H1 (cell line): ENCODE data around the gene GBP5. TPM values are rescaled to one million over a fixed set of nuclear protein-coding genes. Genes with fewer than 3 reads are reported as not detected.
"Not testable (repeated sequence)": the region's sequence is repeated elsewhere in the genome, so short reads cannot be mapped to it uniquely, and the experiment has no call there.

Experiments used
- CTCF ChIA-PET: fragments of 300-600 bp; sonication (Branson Sonifier 250); formaldehyde crosslinking; loops from one replicate; lab custom pipeline; 2021; ENCODE audit not compliant: partially characterized antibody; lab: Charles Lee
- POLR2A ChIA-PET: fragments of 300-600 bp; sonication (Branson Sonifier 250); formaldehyde crosslinking; loops from one replicate; lab custom pipeline; 2021; ENCODE audit warnings: inconsistent platforms; ENCODE audit not compliant: partially characterized antibody; lab: Charles Lee
- DNase-seq, 2 experiments: peaks; one replicate each; pipeline versions ENCODE4 v3.0.0 to v3.0.0-alpha.2; 2010 to 2022; ENCODE audit warnings: low spot score in 2 of 2, low read depth in 1 of 2, mixed read lengths in 1 of 2
- FAIRE-seq: peaks from 2 replicates; lab custom pipeline; 2011; peaks lifted over from hg19 to GRCh38; lab: Jason Lieb, UNC
- H2AFZ ChIP-seq: 2 replicates; pipeline ENCODE4 v1.8.1; 2012; ENCODE audit warnings: low read length, inconsistent platforms
- H2AK5ac ChIP-seq: 2 replicates; pipeline ENCODE4 v1.6.1; 2013; ENCODE audit warnings: low read depth, low read length
- H2BK120ac ChIP-seq: replicated peaks from 2 replicates; pipeline ENCODE3; 2013; ENCODE audit warnings: low read depth, low read length, inconsistent platforms
- H2BK12ac ChIP-seq: 2 replicates; pipeline ENCODE4 v1.6.1; 2013; ENCODE audit warnings: low read depth, low read length
- H2BK15ac ChIP-seq: 2 replicates; pipeline ENCODE4 v1.6.1; 2013; ENCODE audit warnings: low read length
- H2BK20ac ChIP-seq: 2 replicates; pipeline ENCODE4 v1.6.1; 2013; ENCODE audit warnings: low read length
- H2BK5ac ChIP-seq: 2 replicates; pipeline ENCODE4 v1.6.1; 2013; ENCODE audit warnings: low read depth, low read length
- H3K14ac ChIP-seq: 2 replicates; pipeline ENCODE4 v1.6.1; 2013; ENCODE audit warnings: inconsistent platforms; ENCODE audit not compliant: insufficient read length
- H3K18ac ChIP-seq: 2 replicates; pipeline ENCODE4 v1.6.1; 2013; ENCODE audit warnings: low read length; ENCODE audit errors: extremely low read depth
- H3K23ac ChIP-seq: 2 replicates; pipeline ENCODE4 v1.6.1; 2013; ENCODE audit warnings: inconsistent platforms; ENCODE audit not compliant: insufficient read length
- H3K23me2 ChIP-seq: 2 replicates; pipeline ENCODE4 v1.6.1; 2013; ENCODE audit warnings: low read depth, low read length
- H3K27ac ChIP-seq: 2 replicates; pipeline ENCODE4 v1.6.1; 2011; ENCODE audit warnings: low read depth, low read length, inconsistent platforms
- H3K27me3 ChIP-seq, 4 experiments: replicated peaks in 1 of 4; 1 replicate in 1 of 4; 2 replicates in 3 of 4; pipeline versions ENCODE4 v1.6.1 to v1.8.1; 2011 to 2013; ENCODE audit warnings: low read length in 3 of 4, mild to moderate bottlenecking in 3 of 4, inconsistent platforms in 2 of 4, mixed read lengths in 2 of 4, moderate library complexity in 1 of 4; ENCODE audit not compliant: control insufficient read depth in 3 of 4, insufficient read depth in 3 of 4; ENCODE audit errors: extremely low read depth in 1 of 4
- H3K36me3 ChIP-seq, 4 experiments: 2 replicates each; pipeline versions ENCODE4 v1.6.1 to v1.8.1; 2011 to 2013; ENCODE audit warnings: mild to moderate bottlenecking in 4 of 4, low read length in 3 of 4, moderate library complexity in 2 of 4, control low read depth in 1 of 4, inconsistent platforms in 1 of 4; ENCODE audit not compliant: insufficient read depth in 4 of 4, control insufficient read depth in 2 of 4
- H3K4ac ChIP-seq: replicated peaks from 2 replicates; pipeline ENCODE3; 2013; ENCODE audit warnings: low read length, low read depth, mixed read lengths, inconsistent platforms; ENCODE audit not compliant: insufficient read length
- H3K4me1 ChIP-seq, 4 experiments: replicated peaks in 1 of 4; 1 replicate in 1 of 4; 2 replicates in 3 of 4; pipeline versions ENCODE4 v1.6.1 to v1.8.1; 2011 to 2013; ENCODE audit warnings: low read length in 3 of 4, inconsistent platforms in 2 of 4, mixed read lengths in 1 of 4; ENCODE audit not compliant: insufficient read depth in 4 of 4, control insufficient read depth in 3 of 4
- H3K4me2 ChIP-seq, 2 experiments: 2 replicates each; pipeline versions ENCODE4 v1.6.1 to v1.8.1; 2011 to 2013; ENCODE audit warnings: low read depth in 2 of 2, low read length in 2 of 2, control low read depth in 1 of 2, inconsistent platforms in 1 of 2, mild to moderate bottlenecking in 1 of 2; ENCODE audit not compliant: insufficient read depth in 1 of 2
- H3K4me3 ChIP-seq, 4 experiments: fragments of 200-600, 300-600 bp in 1 of 4; sonication (generic), shearing (Covaris generic), sonication (Bioruptor Twin) in 1 of 4; 2 replicates each; pipeline versions ENCODE4 v1.5.1 to v1.8.1; 2011 to 2016; ENCODE audit warnings: low read length in 4 of 4, low read depth in 3 of 4, control low read depth in 2 of 4, inconsistent platforms in 2 of 4, mild to moderate bottlenecking in 2 of 4, mixed read lengths in 1 of 4, moderate library complexity in 1 of 4; ENCODE audit not compliant: insufficient read depth in 2 of 4; ENCODE audit errors: extremely low read depth in 1 of 4
- H3K56ac ChIP-seq: replicated peaks from 2 replicates; pipeline ENCODE3; 2013; ENCODE audit warnings: low read depth, mild to moderate bottlenecking, mixed read lengths, low read length, inconsistent platforms; ENCODE audit not compliant: insufficient read length
- H3K79me1 ChIP-seq: 2 replicates; pipeline ENCODE4 v1.6.1; 2013; ENCODE audit warnings: low read depth, low read length, control low read depth
- H3K79me2 ChIP-seq, 2 experiments: 2 replicates each; pipeline versions ENCODE4 v1.6.1 to v1.8.1; 2012 to 2013; ENCODE audit warnings: low read length in 2 of 2, mild to moderate bottlenecking in 2 of 2, inconsistent platforms in 1 of 2; ENCODE audit not compliant: insufficient read depth in 2 of 2, control insufficient read depth in 1 of 2
- H3K9ac ChIP-seq, 4 experiments: replicated peaks in 1 of 4; 1 replicate in 1 of 4; 2 replicates in 3 of 4; pipeline versions ENCODE4 v1.6.1 to v1.8.1; 2011 to 2013; ENCODE audit warnings: low read depth in 3 of 4, low read length in 3 of 4, control low read depth in 2 of 4, mild to moderate bottlenecking in 2 of 4, moderate library complexity in 2 of 4, inconsistent platforms in 1 of 4; ENCODE audit errors: extremely low read depth in 1 of 4
- H3K9me3 ChIP-seq, 2 experiments: 2 replicates each; pipeline versions ENCODE4 v1.6.1 to v1.8.1; 2012 to 2013; ENCODE audit warnings: mild to moderate bottlenecking in 2 of 2, moderate library complexity in 2 of 2, control low read depth in 1 of 2, inconsistent platforms in 1 of 2, low read depth in 1 of 2, low read length in 1 of 2, mixed read lengths in 1 of 2; ENCODE audit not compliant: insufficient read depth in 2 of 2
- H4K20me1 ChIP-seq, 2 experiments: replicated peaks in 1 of 2; 2 replicates each; pipeline versions ENCODE3 to v1.8.1; 2011 to 2013; ENCODE audit warnings: inconsistent platforms in 2 of 2, low read length in 2 of 2, mild to moderate bottlenecking in 1 of 2; ENCODE audit not compliant: insufficient read depth in 2 of 2, control insufficient read depth in 1 of 2
- H4K5ac ChIP-seq: 2 replicates; pipeline ENCODE4 v1.6.1; 2013; ENCODE audit warnings: low read length, low read depth, mixed read lengths, inconsistent platforms; ENCODE audit not compliant: insufficient read length
- H4K8ac ChIP-seq: 2 replicates; pipeline ENCODE4 v1.8.0; 2013; ENCODE audit warnings: mild to moderate bottlenecking, moderate library complexity, low read length, inconsistent platforms; ENCODE audit not compliant: insufficient read depth; ENCODE audit errors: extremely low read depth
- H4K91ac ChIP-seq: replicated peaks from 2 replicates; pipeline ENCODE3; 2013; ENCODE audit warnings: low read length, mixed read lengths, inconsistent platforms; ENCODE audit not compliant: insufficient read length
- WGBS, 2 experiments: shearing (Covaris generic) in 1 of 2; methylation state at CpG; one replicate each; pipeline versions ENCODE4 v1.1.6 to v1.1.7; 2013 to 2015; ENCODE audit warnings: low lambda C conversion rate in 2 of 2, mixed read lengths in 2 of 2, inconsistent platforms in 1 of 2, low coverage in 1 of 2, missing lambda C conversion rate in 1 of 2; ENCODE audit not compliant: insufficient replicate concordance in 2 of 2, insufficient coverage in 1 of 2, insufficient read length in 1 of 2; ENCODE audit errors: extremely low coverage in 1 of 2, missing lambda C conversion rate in 1 of 2; 5-methylcytosine and 5-hydroxymethylcytosine counted together
- long read RNA-seq, 2 experiments: library from RNA in 1 of 2; library from capped mRNA in 1 of 2; stranded (forward); transcript quantifications; one replicate each; pipeline ENCODE4 v2.0.0, GENCODE V29; 2021; ENCODE audit warnings: inconsistent platforms in 1 of 2
- polyA minus RNA-seq, 3 experiments: library from RNA; depleted of rRNA, polyadenylated mRNA; stranded (reverse); fragments of >200 nt; gene quantifications; 1 replicate in 2 of 3; 2 replicates in 1 of 3; pipeline ENCODE4 v1.2.3, GENCODE V29; 2011
- polyA plus RNA-seq, 7 experiments: library from polyadenylated mRNA; depleted of rRNA in 3 of 7; stranded (reverse) in 5 of 7; unstranded in 2 of 7; fragments of >200 nt in 5 of 7; fragments of 200-250 nt in 2 of 7; gene quantifications; 1 replicate in 5 of 7; 2 replicates in 1 of 7; 4 replicates in 1 of 7; pipeline versions ENCODE4 v1.2.1 to v1.2.3, GENCODE V29; 2011 to 2013; ENCODE audit warnings: missing spikeins in 2 of 7, mixed read lengths in 2 of 7
- total RNA-seq: library from RNA; stranded (reverse); fragmentation: NEBNext Ultra II Directional; extraction: Animal tissue kit (Norgen Biotek cat#: 25700); gene quantifications from 2 replicates; pipeline ENCODE4 v1.2.1, GENCODE V29; 2021

Gene GBP5, protein sequence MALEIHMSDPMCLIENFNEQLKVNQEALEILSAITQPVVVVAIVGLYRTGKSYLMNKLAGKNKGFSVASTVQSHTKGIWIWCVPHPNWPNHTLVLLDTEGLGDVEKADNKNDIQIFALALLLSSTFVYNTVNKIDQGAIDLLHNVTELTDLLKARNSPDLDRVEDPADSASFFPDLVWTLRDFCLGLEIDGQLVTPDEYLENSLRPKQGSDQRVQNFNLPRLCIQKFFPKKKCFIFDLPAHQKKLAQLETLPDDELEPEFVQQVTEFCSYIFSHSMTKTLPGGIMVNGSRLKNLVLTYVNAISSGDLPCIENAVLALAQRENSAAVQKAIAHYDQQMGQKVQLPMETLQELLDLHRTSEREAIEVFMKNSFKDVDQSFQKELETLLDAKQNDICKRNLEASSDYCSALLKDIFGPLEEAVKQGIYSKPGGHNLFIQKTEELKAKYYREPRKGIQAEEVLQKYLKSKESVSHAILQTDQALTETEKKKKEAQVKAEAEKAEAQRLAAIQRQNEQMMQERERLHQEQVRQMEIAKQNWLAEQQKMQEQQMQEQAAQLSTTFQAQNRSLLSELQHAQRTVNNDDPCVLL
- total RNA-seq (not detected in 2 replicates), polyA plus RNA-seq (2011; rRNA removed) (not detected in 2 replicates), polyA minus RNA-seq (2011; rRNA and poly(A)+ RNA removed) (not detected in 2 replicates)
- polyA plus RNA-seq (2011; cell fraction: cytosol; rRNA removed): not detected
- not detected for polyA plus RNA-seq (2011; cell fraction: nucleus; rRNA removed)
- polyA plus RNA-seq (2012, experiment 1 of 2): not detected in 4 replicates
- not detected for polyA plus RNA-seq (2012, experiment 2 of 2)
- not detected for polyA plus RNA-seq (2013, experiment 1 of 2)
- polyA plus RNA-seq (2013, experiment 2 of 2): not detected
- polyA minus RNA-seq (2011; cell fraction: cytosol; rRNA and poly(A)+ RNA removed): not detected
- polyA minus RNA-seq (2011; cell fraction: nucleus; rRNA and poly(A)+ RNA removed): not detected
- long read RNA-seq, experiment 1: 0 reads
- long read RNA-seq, experiment 2: 0 reads

- CTCF ChIA-PET: interaction anchor here (0.7 kb wide), 1 partner anchor 17 kb away, joined by 4 read pairs; no protein-coding TSS in a partner anchor
- H2BK120ac ChIP-seq, H4K91ac ChIP-seq, H3K79me1 ChIP-seq, H3K27me3 ChIP-seq, FAIRE-seq, DNase-seq, H3K27ac ChIP-seq, H4K20me1 ChIP-seq, H2BK20ac ChIP-seq, H2AFZ ChIP-seq, H2BK12ac ChIP-seq, H3K79me2 ChIP-seq, H3K56ac ChIP-seq, H2BK5ac ChIP-seq, H3K14ac ChIP-seq, H3K4me2 ChIP-seq, H3K4me3 ChIP-seq, H3K9me3 ChIP-seq, H2BK15ac ChIP-seq, H4K5ac ChIP-seq, POLR2A ChIA-PET, H3K18ac ChIP-seq, H3K23me2 ChIP-seq, H3K9ac ChIP-seq, H3K4me1 ChIP-seq, H3K4ac ChIP-seq, H3K23ac ChIP-seq, H2AK5ac ChIP-seq, H3K36me3 ChIP-seq: not testable (repeated sequence)
- peak within 1 kb of the TSS; percentile 68; the same call in 1 of the 2 replicates for H4K8ac ChIP-seq
- WGBS, 2 experiments: 95% methylated on average over 12 of the region's 16 CpGs; no CpG with 5 or more reads in 1 of the 2 experiments
These were observed at the start of gene GBP5 for GRCh38 chr1:89272269-89273041. Gene GBP5 (minus strand): TSS chr1:89272860. CDS start chr1:89269555, 3,305 bp downstream.
